DMS 273 (cell line): ENCODE measurements around the gene ZNF436.
"Not testable (repeated sequence)": the region's sequence is repeated elsewhere in the genome, so short reads cannot be mapped to it uniquely, and the experiment has no call there.

Experiments used
- DNase-seq: peaks from one replicate; lab custom pipeline; 2025; ENCODE audit not compliant: unreplicated experiment; lab: John Stamatoyannopoulos, UW

ZNF436 gene

GRCh38 chr1:23322770-23323169, 46.9 kb downstream of the ZNF436 start:
- DNase-seq, result no peak

DNA sequence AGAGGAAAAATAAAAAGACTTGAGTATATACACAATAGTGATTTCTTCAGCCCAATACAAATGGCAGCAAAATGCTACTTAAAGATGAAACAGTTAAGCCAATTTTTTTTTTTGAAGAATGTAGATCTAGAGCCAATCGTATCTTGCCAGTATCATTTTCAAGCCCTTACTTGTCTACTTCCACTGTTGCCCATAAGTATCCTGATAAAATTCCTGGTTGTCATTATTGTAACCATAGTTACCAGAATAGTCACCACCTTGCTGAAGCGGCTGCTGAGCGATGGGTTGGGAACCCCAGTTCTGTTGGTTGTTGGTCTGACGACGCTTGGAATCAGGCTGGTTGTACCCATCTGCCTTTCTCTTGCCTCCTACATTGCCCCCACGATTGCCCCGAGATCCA, 59.4 kb downstream of the ZNF436 start:
- not testable (repeated sequence) for DNase-seq
